Measurements from ENCODE around the gene INSC. TPM values are rescaled to one million over a fixed set of nuclear protein-coding genes. Genes with fewer than 3 reads are reported as not detected.
"Not testable (repeated sequence)": the region's sequence is repeated elsewhere in the genome, so short reads cannot be mapped to it uniquely, and the experiment has no call there.

The INSC gene
- not detected in 2 replicates for total RNA-seq (2011; cell fraction: chromatin; rRNA removed; ENCODE audit: low replicate concordance)
- not detected in 2 replicates for total RNA-seq (2011; cell fraction: nucleolus; rRNA removed)
- not detected in 2 replicates for total RNA-seq (2011; cell fraction: nucleoplasm; rRNA removed)
- total RNA-seq (2014; rRNA removed) (not detected in 2 replicates), total RNA-seq (2014; rRNA removed; fragmentation: Illumina TruSeq; extraction: Trizol) (not detected in 2 replicates), total RNA-seq (2015; rRNA removed; fragmentation: Illumina TruSeq; extraction: Trizol) (not detected in 2 replicates), total RNA-seq (2021) (not detected in 2 replicates), polyA plus RNA-seq (2011; rRNA removed) (not detected in 2 replicates), polyA plus RNA-seq (2014; fragmentation: Illumina TruSeq; extraction: Trizol) (not detected in 2 replicates), polyA plus RNA-seq (2014; fragmentation: Nextera tagmentation; extraction: Ambion mirVana) (not detected), polyA plus RNA-seq (2014; rRNA removed) (not detected in 2 replicates), polyA minus RNA-seq (2011; rRNA and poly(A)+ RNA removed) (not detected in 2 replicates), Bru-seq, nascent RNA (percentile 1 among the genes with signal in this experiment), BruChase-seq, experiment 1, labeled RNA remaining after a 2-hour chase (percentile 3 among the genes with signal in this experiment), BruChase-seq, experiment 2, labeled RNA remaining after a 6-hour chase (percentile 2 among the genes with signal in this experiment)
- polyA plus RNA-seq (2011; cell fraction: cytosol; rRNA removed): 0.04 TPM in 1 of 2 replicates, not detected in the other
- not detected in 2 replicates for polyA plus RNA-seq (2011; cell fraction: nucleus; rRNA removed)
- polyA plus RNA-seq (2012): 0.06 TPM in 1 of 2 replicates, not detected in the other
- not detected in 2 replicates for polyA minus RNA-seq (2011; cell fraction: cytosol; rRNA and poly(A)+ RNA removed)
- not detected in 2 replicates for polyA minus RNA-seq (2011; cell fraction: nucleus; rRNA and poly(A)+ RNA removed)
- long read RNA-seq, experiment 1: 0 reads
- long read RNA-seq, experiment 2: 0 reads
- long read RNA-seq, experiment 3: 0 reads

DNA sequence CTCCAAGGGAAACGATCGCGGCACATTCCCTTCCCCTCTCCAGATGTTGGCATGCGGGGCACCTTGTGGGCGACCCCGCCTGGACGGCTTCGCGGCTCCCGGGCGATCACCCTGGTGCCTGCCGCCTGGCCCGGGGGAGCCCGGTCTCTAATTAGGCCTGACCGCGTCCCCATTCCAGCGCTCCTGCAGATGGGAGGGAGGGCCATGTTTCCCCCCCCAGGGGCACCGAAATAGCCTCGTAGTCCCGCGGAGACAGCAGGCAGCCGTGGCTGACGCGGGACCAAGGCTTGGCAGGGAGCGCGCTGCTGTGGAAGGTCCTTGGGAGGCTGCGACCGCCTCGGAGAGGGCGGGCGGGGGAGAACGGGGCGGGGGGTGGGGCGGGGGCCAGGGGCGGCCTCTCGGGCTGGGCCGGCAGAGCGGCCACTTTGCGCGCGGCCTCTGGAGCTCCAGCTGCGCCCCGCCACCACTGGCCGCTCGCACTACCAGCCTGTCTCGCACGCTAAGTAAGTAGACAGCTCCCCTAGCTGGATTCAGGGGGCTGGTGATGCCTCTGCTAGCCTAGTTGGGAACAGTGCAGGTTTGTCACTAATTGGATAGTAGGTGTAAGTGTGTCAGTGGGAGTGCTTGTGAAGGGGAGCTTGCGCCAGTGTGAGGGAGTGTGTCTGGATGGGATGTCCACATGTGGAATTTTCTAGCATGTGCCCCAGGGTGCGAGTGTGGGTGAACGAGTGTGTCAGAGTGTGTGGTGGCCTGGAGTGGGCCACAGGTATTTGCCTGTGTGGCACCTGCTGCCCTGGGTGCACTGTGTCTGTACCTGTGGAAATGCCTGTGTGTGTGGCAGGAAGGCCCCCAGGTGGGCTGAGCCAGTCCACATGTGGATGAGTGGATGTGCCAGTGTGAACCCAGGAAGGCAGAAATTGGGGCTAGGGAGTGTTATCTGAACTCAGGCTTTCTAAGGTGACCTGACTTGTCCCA, at the start of gene INSC:
Gene INSC (plus strand): TSS at position 423 of the 975 bp plus-strand sequence. CDS start 34,252 bp downstream, outside the sequence.
- no peak for TF ChIP-seq FOXA1 (IDR thresholded peaks at IDR 0.05; ENCODE audit: borderline replicate concordance)
- no peak for TF ChIP-seq RFX5 (IDR thresholded peaks at IDR 0.05; ENCODE audit: low read depth, low read length)
- no peak for TF ChIP-seq MYC (IDR thresholded peaks at IDR 0.05; ENCODE audit: low read depth, low read length)
- TF ChIP-seq MYC (CRISPR knock-in tag; IDR thresholded peaks at IDR 0.05; ENCODE audit: borderline replicate concordance, low read depth): no peak
- TF ChIP-seq, protein P1, sequence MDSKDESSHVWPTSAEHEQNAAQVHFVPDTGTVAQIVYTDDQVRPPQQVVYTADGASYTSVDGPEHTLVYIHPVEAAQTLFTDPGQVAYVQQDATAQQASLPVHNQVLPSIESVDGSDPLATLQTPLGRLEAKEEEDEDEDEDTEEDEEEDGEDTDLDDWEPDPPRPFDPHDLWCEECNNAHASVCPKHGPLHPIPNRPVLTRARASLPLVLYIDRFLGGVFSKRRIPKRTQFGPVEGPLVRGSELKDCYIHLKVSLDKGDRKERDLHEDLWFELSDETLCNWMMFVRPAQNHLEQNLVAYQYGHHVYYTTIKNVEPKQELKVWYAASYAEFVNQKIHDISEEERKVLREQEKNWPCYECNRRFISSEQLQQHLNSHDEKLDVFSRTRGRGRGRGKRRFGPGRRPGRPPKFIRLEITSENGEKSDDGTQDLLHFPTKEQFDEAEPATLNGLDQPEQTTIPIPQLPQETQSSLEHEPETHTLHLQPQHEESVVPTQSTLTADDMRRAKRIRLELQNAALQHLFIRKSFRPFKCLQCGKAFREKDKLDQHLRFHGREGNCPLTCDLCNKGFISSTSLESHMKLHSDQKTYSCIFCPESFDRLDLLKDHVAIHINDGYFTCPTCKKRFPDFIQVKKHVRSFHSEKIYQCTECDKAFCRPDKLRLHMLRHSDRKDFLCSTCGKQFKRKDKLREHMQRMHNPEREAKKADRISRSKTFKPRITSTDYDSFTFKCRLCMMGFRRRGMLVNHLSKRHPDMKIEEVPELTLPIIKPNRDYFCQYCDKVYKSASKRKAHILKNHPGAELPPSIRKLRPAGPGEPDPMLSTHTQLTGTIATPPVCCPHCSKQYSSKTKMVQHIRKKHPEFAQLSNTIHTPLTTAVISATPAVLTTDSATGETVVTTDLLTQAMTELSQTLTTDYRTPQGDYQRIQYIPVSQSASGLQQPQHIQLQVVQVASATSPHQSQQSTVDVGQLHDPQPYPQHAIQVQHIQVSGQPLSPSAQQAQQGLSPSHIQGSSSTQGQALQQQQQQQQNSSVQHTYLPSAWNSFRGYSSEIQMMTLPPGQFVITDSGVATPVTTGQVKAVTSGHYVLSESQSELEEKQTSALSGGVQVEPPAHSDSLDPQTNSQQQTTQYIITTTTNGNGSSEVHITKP (IDR thresholded peaks at IDR 0.05; ENCODE audit: partially characterized antibody): no peak
- no peak for TF ChIP-seq HEY1 (CRISPR knock-in tag; IDR thresholded peaks at IDR 0.05; ENCODE audit: borderline replicate concordance)
- in situ Hi-C loops (cut with MboI): no loop called here
- H3K9me3 ChIP-seq (replicated peaks; ENCODE audit: control insufficient read depth, insufficient read depth, low read depth, low read length): no peaks in the 10 kb centered on the region
- 7% methylated on average over 35 of the region's 50 CpGs for WGBS (ENCODE audit: insufficient coverage, low coverage, missing lambda C conversion rate)
- FAIRE-seq (no peak), ATAC-seq (no peak), DNase-seq (ENCODE audit: extremely low read depth in 1 of 4, low spot score in 3 of 4) (no peak)
- no peak within 1 kb of the TSS for H3K4me3 ChIP-seq
- no peak within 1 kb of the TSS for H3K27ac ChIP-seq (ENCODE audit: extremely low read depth, low read depth, low read length)
- H2AFZ ChIP-seq (ENCODE audit: low read depth, low read length): no peak within 1 kb of the TSS
- H3K9me1 ChIP-seq (ENCODE audit: control insufficient read depth, insufficient read depth, low read length): no peaks in the 10 kb centered on the region
- intact Hi-C loops (cut with micrococcal nuclease): no loop called here
- no peaks in the 10 kb centered on the region for H3K36me3 ChIP-seq (ENCODE audit: control insufficient read depth, insufficient read depth, low read length)
- H3K4me1 ChIP-seq (replicated peaks in 1 of 2; ENCODE audit: control insufficient read depth in 2 of 2, insufficient read depth in 2 of 2, low read length in 2 of 2): no peaks in the 10 kb centered on the region
- no peaks in the 10 kb centered on the region for H4K20me1 ChIP-seq (replicated peaks; ENCODE audit: control insufficient read depth, insufficient read depth, low read length)
- BruUV-seq (replicated peaks): no TSS peak
- POLR2A ChIA-PET: interaction anchor here (2.0 kb wide), 1 partner anchor 10 kb away, joined by 6 read pairs; no protein-coding TSS in a partner anchor
- H3K4me2 ChIP-seq (ENCODE audit: insufficient read depth, low read length): no peak within 1 kb of the TSS
- peaks cover 3 to 18% of the 10 kb centered on the region in 2 experiments; a peak in 3 of 5 replicates for H3K27me3 ChIP-seq (ENCODE audit: control insufficient read depth in 2 of 2, insufficient read depth in 2 of 2, low read length in 2 of 2)
- no peak within 1 kb of the TSS for H3K9ac ChIP-seq (ENCODE audit: insufficient read depth in 1 of 2, low read depth in 2 of 2, low read length in 2 of 2)
- CTCF ChIA-PET (ENCODE audit: low intra/inter-chr PET ratio): no interaction called here
- H3K79me2 ChIP-seq (ENCODE audit: control insufficient read depth, insufficient read depth, low read length): no peaks in the 10 kb centered on the region

DNA sequence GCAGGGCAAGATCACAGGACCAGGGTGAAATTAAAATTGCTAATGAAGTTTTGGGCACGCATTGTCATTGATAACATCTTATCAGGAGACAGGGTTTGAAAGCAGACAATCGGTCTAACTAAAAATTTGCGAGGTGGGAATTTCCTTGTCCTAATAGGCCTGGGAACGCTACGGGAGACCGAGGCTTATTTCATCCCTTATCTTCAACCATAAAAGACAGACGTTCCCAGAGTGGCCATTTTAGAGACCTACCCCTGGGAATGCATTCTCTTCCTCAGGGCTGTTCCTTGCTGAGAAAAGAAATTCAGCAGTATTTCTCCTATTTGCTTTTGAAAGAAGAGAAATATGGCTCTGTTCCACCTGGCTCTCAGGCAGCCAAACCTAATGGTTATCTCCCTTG, 45.0 kb upstream of the INSC start:
- Histone ChIP-seq H3K27me3 (ENCODE audit: control insufficient read depth in 2 of 2, insufficient read depth in 2 of 2, low read length in 2 of 2) (peaks cover 3 to 31% of the 10 kb centered on the region in 2 experiments; a peak in 4 of 5 replicates), H3K4me1 (replicated peaks in 1 of 2; ENCODE audit: control insufficient read depth in 2 of 2, insufficient read depth in 2 of 2, low read length in 2 of 2) (peaks cover 0 to 10% of the 10 kb centered on the region in 2 experiments; a peak in 2 of 5 replicates)
- H3K9me3 ChIP-seq (replicated peaks; ENCODE audit: control insufficient read depth, insufficient read depth, low read depth, low read length); DNase-seq (ENCODE audit: extremely low read depth in 1 of 4, low spot score in 3 of 4); H3K27ac ChIP-seq (ENCODE audit: extremely low read depth, low read depth, low read length); H3K4me3 ChIP-seq; H3K9ac ChIP-seq (ENCODE audit: insufficient read depth in 1 of 2, low read depth in 2 of 2, low read length in 2 of 2); in situ Hi-C loops (cut with MboI); H3K9me1 ChIP-seq (ENCODE audit: control insufficient read depth, insufficient read depth, low read length); H3K4me2 ChIP-seq (ENCODE audit: insufficient read depth, low read length); CTCF ChIA-PET (ENCODE audit: low intra/inter-chr PET ratio); ATAC-seq; H3K79me2 ChIP-seq (ENCODE audit: control insufficient read depth, insufficient read depth, low read length); H3K36me3 ChIP-seq (ENCODE audit: control insufficient read depth, insufficient read depth, low read length); BruUV-seq (replicated peaks); H4K20me1 ChIP-seq (replicated peaks; ENCODE audit: control insufficient read depth, insufficient read depth, low read length); POLR2A ChIA-PET; FAIRE-seq; H2AFZ ChIP-seq (ENCODE audit: low read depth, low read length): not testable (repeated sequence)
- intact Hi-C loops (cut with micrococcal nuclease): loop anchor here (10.0 kb wide), 1 partner anchor 275 kb away; no protein-coding TSS in a partner anchor
- 2% methylated on average over 7 of the region's 7 CpGs for WGBS (ENCODE audit: insufficient coverage, low coverage, missing lambda C conversion rate)
